ENCODE measurements around the gene FAM131C.

- TF ChIP-seq EP300 (IDR thresholded peaks at IDR 0.05): no peak
- TF ChIP-seq CTCF (IDR thresholded peaks at IDR 0.05): no peak
Measured at GRCh38 chr1:16042096-16042495, 31.4 kb downstream of the FAM131C start.

All from upper lobe of left lung (tissue), 4 donors.